CD14-positive monocyte (primary cell): ENCODE data around the gene CCNB2. TPM values are rescaled to one million over a fixed set of nuclear protein-coding genes. Genes with fewer than 3 reads are reported as not detected.

Experiments
- DNase-seq, 3 donors: peaks; one replicate each; pipeline ENCODE4 v3.0.0-alpha.2; 2011 to 2022
- H2AFZ ChIP-seq: 2 replicates; pipeline ENCODE4 v1.6.0; 2012; ENCODE audit warnings: mild to moderate bottlenecking, low read depth, low read length, inconsistent platforms; ENCODE audit not compliant: insufficient read depth, poor library complexity, severe bottlenecking
- H3K27ac ChIP-seq, 2 donors: 1 replicate in 1 of 2; 2 replicates in 1 of 2; pipeline ENCODE4 v1.5.1; 2012 to 2013; ENCODE audit warnings: low read length in 2 of 2, control low read depth in 1 of 2, inconsistent platforms in 1 of 2, low read depth in 1 of 2, mild to moderate bottlenecking in 1 of 2
- H3K27me3 ChIP-seq, 2 donors: one replicate each; pipeline versions ENCODE4 v1.6.0 to v1.6.1; 2011 to 2013; ENCODE audit warnings: low read length in 2 of 2; ENCODE audit not compliant: control insufficient read depth in 2 of 2, insufficient read depth in 2 of 2
- H3K36me3 ChIP-seq, 2 donors: replicated peaks in 1 of 2; 1 replicate in 1 of 2; 2 replicates in 1 of 2; pipeline versions ENCODE4 v1.5.1 to v1.6.1; 2012 to 2013; ENCODE audit warnings: low read length in 2 of 2, control low read depth in 1 of 2, inconsistent platforms in 1 of 2, mild to moderate bottlenecking in 1 of 2; ENCODE audit not compliant: insufficient read depth in 2 of 2, control insufficient read depth in 1 of 2
- H3K4me1 ChIP-seq, 2 donors: 1 replicate in 1 of 2; 2 replicates in 1 of 2; pipeline versions ENCODE4 v1.5.1 to v1.6.1; 2012 to 2013; ENCODE audit warnings: low read length in 2 of 2, control low read depth in 1 of 2, inconsistent platforms in 1 of 2, mild to moderate bottlenecking in 1 of 2, moderate library complexity in 1 of 2; ENCODE audit not compliant: insufficient read depth in 2 of 2, control insufficient read depth in 1 of 2
- H3K4me2 ChIP-seq: replicated peaks from 2 replicates; pipeline ENCODE3; 2012; ENCODE audit warnings: low read length, moderate library complexity, mild to moderate bottlenecking; ENCODE audit not compliant: poor library complexity, severe bottlenecking; ENCODE audit errors: extremely low read depth
- H3K4me3 ChIP-seq, 3 experiments: fragments of 200-600 bp in 1 of 3; sonication (generic) in 1 of 3; replicated peaks in 1 of 3; 1 replicate in 2 of 3; 2 replicates in 1 of 3; pipeline ENCODE4 v1.5.1; 2011 to 2013; ENCODE audit warnings: low read length in 3 of 3, mild to moderate bottlenecking in 3 of 3, control low read depth in 2 of 3, low read depth in 2 of 3, inconsistent platforms in 1 of 3, moderate library complexity in 1 of 3
- H3K79me2 ChIP-seq: 2 replicates; pipeline ENCODE4 v1.6.0; 2012; ENCODE audit warnings: mild to moderate bottlenecking, control low read depth, inconsistent platforms, low read length, moderate library complexity; ENCODE audit not compliant: insufficient read depth
- H3K9ac ChIP-seq: 2 replicates; pipeline ENCODE4 v1.6.0; 2017; ENCODE audit warnings: low read length, mild to moderate bottlenecking; ENCODE audit not compliant: insufficient read depth, poor library complexity, severe bottlenecking
- H3K9me3 ChIP-seq, 2 donors: replicated peaks in 1 of 2; 1 replicate in 1 of 2; 2 replicates in 1 of 2; pipeline versions ENCODE4 v1.5.1 to v1.6.1; 2012 to 2013; ENCODE audit warnings: low read length in 2 of 2, control low read depth in 1 of 2; ENCODE audit not compliant: control insufficient read depth in 1 of 2, insufficient read depth in 1 of 2
- H4K20me1 ChIP-seq: 2 replicates; pipeline ENCODE4 v1.6.0; 2012; ENCODE audit warnings: mild to moderate bottlenecking, low read length, control low read depth, moderate library complexity; ENCODE audit not compliant: insufficient read depth
- H3K27ac Mint-ChIP-seq, 7 donors: one replicate each; pipeline ENCODE4 v1.8.0; 2020; ENCODE audit warnings: mild to moderate bottlenecking in 7 of 7, mixed read lengths in 7 of 7, moderate library complexity in 6 of 7, inconsistent platforms in 2 of 7
- H3K27me3 Mint-ChIP-seq, 3 donors: one replicate each; pipeline ENCODE4 v1.8.0; 2021 to 2022; ENCODE audit warnings: low read depth in 3 of 3, mild to moderate bottlenecking in 3 of 3, mixed read lengths in 3 of 3, moderate library complexity in 3 of 3, inconsistent platforms in 1 of 3
- H3K36me3 Mint-ChIP-seq, 2 donors: one replicate each; pipeline ENCODE4 v1.8.0; 2020; ENCODE audit warnings: mixed read lengths in 2 of 2, inconsistent platforms in 1 of 2, mild to moderate bottlenecking in 1 of 2
- H3K4me1 Mint-ChIP-seq: one replicate; pipeline ENCODE4 v1.8.0; 2020; ENCODE audit warnings: mild to moderate bottlenecking, mixed read lengths
- H3K4me3 Mint-ChIP-seq, 2 donors: one replicate each; pipeline ENCODE4 v1.8.0; 2020; ENCODE audit warnings: mild to moderate bottlenecking in 2 of 2, mixed read lengths in 2 of 2, moderate library complexity in 1 of 2
- H3K9me3 Mint-ChIP-seq, 7 donors: one replicate each; pipeline ENCODE4 v1.8.0; 2020 to 2022; ENCODE audit warnings: mixed read lengths in 7 of 7, mild to moderate bottlenecking in 6 of 7, moderate library complexity in 6 of 7, inconsistent platforms in 2 of 7
- CTCF ChIP-seq: fragments of 200-600 bp; IDR thresholded peaks from one replicate; pipeline ENCODE4 v1.8.0; 2022; ENCODE audit warnings: antibody characterized with exemption, mild to moderate bottlenecking
- WGBS: methylation state at CpG from one replicate; pipeline ENCODE4 v1.1.5; 2013; ENCODE audit warnings: missing lambda C conversion rate; ENCODE audit not compliant: insufficient coverage; 5-methylcytosine and 5-hydroxymethylcytosine counted together
- intact Hi-C, 2 donors: fragments of 100-400 bp; cut with micrococcal nuclease; formaldehyde crosslinking; loops; one replicate each; pipeline versions ENCODE4 v1.15.0 to v1.15.1; 2023
- polyA plus RNA-seq, 3 donors: library from polyadenylated mRNA; depleted of rRNA in 1 of 3; unstranded in 2 of 3; stranded (reverse) in 1 of 3; fragments of 300-500 nt in 2 of 3; fragments of >200 nt in 1 of 3; fragmentation: Illumina TruSeq in 2 of 3; gene quantifications; 1 replicate in 2 of 3; 2 replicates in 1 of 3; pipeline ENCODE4 v1.2.3, GENCODE V29; 2012 to 2021

CCNB2 gene
- polyA plus RNA-seq, 3 donors, result 0.13 to 0.53 (median 0.31) TPM

GRCh38 chr15:59150185-59150584 is 45.2 kb downstream of the CCNB2 start:
- DNase-seq, result no peak
- H3K27me3 Mint-ChIP-seq, result no peaks in the 10 kb centered on the region
- no peak overlapping the region for H3K4me2 ChIP-seq
- peaks cover 50 to 86% of the 10 kb centered on the region in 2 donors for H3K36me3 ChIP-seq
- H2AFZ ChIP-seq, result no peak overlapping the region
- H3K4me3 ChIP-seq, result no peak overlapping the region
- TF ChIP-seq CTCF, result no peak
- peaks cover 64 to 84% of the 10 kb centered on the region in 2 donors for H3K36me3 Mint-ChIP-seq
- H3K27ac Mint-ChIP-seq, result no peak overlapping the region
- H3K27ac ChIP-seq, result no peak overlapping the region
- no peaks in the 10 kb centered on the region for H3K4me1 Mint-ChIP-seq
- no peaks in the 10 kb centered on the region for H3K9me3 ChIP-seq
- H3K4me1 ChIP-seq, result no peaks in the 10 kb centered on the region
- 100% methylated on average over 2 of the region's 2 CpGs for WGBS
- H3K79me2 ChIP-seq, result no peaks in the 10 kb centered on the region
- H3K9ac ChIP-seq, result no peak overlapping the region
- no peaks in the 10 kb centered on the region for H3K9me3 Mint-ChIP-seq
- no peak overlapping the region for H3K4me3 Mint-ChIP-seq
- no peaks in the 10 kb centered on the region for H4K20me1 ChIP-seq
- H3K27me3 ChIP-seq, result no peaks in the 10 kb centered on the region
- intact Hi-C loops, result loop anchor here in 1 of 2 donors (10.0 kb wide), 1 partner anchor 345 kb away; no protein-coding TSS in a partner anchor

GRCh38 chr15:59152694-59153450 is 47.9 kb downstream of the CCNB2 start:
- Mint-ChIP-seq H3K4me3 (no peak overlapping the region), H3K27ac (no peak overlapping the region), H3K4me1 (no peaks in the 10 kb centered on the region), H3K9me3 (no peaks in the 10 kb centered on the region), H3K27me3 (no peaks in the 10 kb centered on the region), H3K36me3 (peaks cover 64 to 84% of the 10 kb centered on the region in 2 donors)
- H3K36me3 ChIP-seq, result peaks cover 51 to 83% of the 10 kb centered on the region in 2 donors
- TF ChIP-seq CTCF, result no peak
- H3K79me2 ChIP-seq, result no peaks in the 10 kb centered on the region
- no peak overlapping the region for H2AFZ ChIP-seq
- H3K4me1 ChIP-seq, result no peaks in the 10 kb centered on the region
- H3K27ac ChIP-seq, result no peak overlapping the region
- no peak overlapping the region for H3K4me2 ChIP-seq
- H4K20me1 ChIP-seq, result no peaks in the 10 kb centered on the region
- intact Hi-C loops, result loop anchor here in 1 of 2 donors (10.0 kb wide), 1 partner anchor 342 kb away; no protein-coding TSS in a partner anchor
- no peak overlapping the region for H3K9ac ChIP-seq
- no peak overlapping the region for H3K4me3 ChIP-seq
- WGBS, result 100% methylated on average over 4 of the region's 6 CpGs
- no peaks in the 10 kb centered on the region for H3K27me3 ChIP-seq
- H3K9me3 ChIP-seq, result no peaks in the 10 kb centered on the region
- DNase-seq, result no peak
